ENCODE data around the gene MLLT3.

The MLLT3 gene

DNA sequence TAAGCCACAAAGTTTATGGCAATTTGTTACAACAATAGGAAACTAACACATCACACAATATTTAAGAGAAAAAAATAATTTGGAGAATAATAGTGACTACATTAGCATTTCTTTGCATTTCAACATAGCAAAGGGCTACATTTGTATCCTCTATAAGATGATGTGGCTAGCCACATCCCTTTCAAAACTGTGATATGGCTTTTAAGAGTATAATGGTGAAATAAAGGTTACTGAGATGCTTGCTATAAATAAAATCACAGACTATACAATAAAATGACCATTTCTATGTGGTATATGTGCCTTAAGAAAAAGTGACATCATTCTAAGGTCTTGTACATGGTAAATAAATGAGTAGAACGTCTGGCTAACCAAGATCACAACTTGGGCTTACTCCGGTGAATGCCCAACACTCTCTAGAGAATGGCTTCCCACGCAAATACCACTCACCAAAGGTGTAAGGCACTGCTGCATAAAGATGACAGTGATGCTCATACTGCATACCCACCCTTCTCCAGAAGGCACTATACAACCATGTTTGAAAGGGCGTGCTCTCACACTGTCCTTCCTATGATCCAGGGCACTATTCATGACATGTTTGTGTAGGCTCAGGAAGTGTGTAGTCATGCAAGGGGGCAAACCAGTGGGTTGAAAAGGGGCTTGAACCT lies 286.5 kb downstream of the MLLT3 start:
- no peak for DNase-seq (ENCODE audit: low read depth)

DNA sequence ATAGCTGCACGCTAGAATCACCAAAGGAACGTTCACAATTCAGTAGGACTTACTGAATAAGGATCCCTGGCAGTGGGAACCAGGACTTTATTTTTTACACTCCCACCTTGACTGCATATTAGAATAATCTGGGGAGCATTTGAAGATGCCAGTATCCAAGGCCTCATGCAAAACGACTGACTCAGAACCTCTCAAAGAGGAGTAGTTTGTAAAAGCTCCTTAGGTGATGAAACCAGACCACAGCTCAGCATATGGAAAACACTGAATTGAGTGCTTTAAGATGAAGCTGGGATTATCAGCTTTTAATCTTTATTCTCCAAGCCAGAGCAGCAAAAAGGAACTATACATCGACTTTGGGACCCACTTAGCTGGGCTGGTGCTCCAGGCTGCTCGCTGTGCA lies 288.3 kb downstream of the MLLT3 start:
- DNase-seq (ENCODE audit: low read depth) = no peak

DNA sequence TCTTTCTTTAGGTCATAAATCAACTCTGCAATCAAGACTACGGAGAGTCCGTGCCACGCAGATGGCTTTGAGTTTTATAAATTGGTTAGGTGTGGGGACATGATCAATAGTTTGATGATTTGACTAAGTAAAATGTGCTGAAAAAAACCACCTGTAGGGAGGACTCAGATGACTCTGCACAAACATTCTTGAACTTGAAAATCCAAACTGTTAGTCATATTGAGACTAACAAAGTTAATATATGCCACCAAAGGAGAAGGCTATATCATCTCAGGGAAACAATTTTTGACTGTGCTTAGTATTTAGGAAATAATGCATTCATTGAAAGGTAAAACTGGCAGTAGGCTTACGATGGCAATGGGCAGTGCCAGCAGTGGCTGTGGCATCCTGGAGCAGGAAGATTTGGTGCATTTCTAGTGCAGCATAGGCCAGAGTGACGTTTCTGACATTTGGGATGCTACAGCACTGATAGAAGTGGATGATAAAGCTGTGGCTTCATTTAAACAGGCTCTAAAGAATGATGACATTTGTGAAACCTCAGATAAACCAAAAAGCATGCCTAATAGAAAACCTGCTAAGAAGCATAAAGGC lies 291.1 kb downstream of the MLLT3 start:
- no peak for DNase-seq (ENCODE audit: low read depth)

DNA sequence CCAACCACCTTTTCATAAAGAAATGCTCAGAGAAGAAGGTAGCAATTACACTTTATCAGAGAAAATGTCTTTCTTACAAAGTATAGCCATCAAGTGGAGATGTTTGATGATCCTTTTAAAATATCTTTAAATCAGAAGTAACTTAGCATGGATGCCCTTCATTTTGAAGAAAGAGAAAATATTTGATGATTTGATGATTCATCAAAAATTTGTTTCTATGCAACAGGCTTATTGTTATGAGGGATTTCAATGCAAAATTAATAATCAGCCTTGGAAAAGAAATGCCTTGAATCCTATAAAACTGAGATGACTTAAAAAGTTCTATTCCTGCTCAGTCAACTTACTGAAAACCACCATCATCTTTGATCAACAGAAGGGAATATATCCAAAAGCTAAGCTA lies 291.6 kb downstream of the MLLT3 start:
- no peak for DNase-seq (ENCODE audit: low read depth)

DNA sequence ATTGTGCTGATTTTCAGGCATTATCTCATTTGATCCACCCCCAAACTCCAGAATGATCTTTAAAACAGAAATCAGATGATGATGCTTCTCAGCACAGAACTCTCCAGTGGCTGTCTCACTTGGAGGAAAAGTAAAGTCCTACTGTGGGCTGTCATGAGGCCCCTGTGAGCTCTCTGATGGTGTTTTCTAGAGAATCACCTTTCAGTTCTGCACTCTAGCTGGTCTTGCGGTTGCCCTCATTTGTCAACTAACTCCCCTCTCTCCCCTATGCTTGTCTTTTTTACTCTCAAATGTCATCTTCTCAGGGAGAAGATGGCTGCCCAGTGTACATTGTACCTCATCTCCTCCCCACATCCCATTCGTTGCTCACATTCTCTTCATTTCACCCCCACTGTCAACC lies 295.8 kb downstream of the MLLT3 start:
- DNase-seq (ENCODE audit: low read depth) = no peak

DNA sequence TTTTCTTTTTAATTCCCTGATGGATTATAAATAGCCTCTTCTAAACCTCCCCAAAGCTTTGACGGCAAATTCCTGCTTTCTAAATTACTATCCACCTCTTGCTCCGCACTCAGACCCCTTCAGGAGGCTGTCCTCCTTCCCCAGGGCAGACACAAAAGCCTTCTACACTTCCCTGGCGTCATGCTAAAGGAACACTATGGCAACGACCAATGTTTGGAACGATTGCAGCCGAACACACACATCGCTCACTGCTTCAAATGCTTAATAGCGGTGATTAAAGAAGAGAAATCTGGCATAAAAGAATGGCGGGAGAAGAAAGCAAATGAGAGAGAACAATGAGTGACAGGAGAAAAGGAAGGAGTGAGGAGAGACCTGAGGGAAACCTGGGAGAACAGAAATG lies 297.3 kb downstream of the MLLT3 start:
- DNase-seq (ENCODE audit: low read depth) = no peak

DNA sequence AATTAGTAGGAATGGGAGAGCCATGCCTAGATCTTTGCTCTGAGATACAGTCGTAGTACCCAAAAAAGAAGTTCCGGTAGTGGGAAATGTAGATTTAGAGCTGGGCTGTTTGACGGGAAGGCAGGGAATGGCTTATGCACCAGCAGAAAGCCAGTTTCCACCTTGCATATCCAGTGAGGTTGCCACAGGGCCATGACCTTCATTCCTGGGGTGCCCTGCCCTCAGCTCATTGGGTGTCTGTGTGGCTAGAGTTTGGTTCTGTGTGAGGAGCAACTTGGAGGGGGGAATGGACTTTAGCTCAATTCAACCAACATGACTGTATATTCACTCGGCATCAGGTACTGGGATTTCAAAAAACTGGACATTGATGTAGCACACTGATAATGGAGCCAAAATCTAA lies 300.1 kb downstream of the MLLT3 start:
- DNase-seq (ENCODE audit: low read depth) = no peak

DNA sequence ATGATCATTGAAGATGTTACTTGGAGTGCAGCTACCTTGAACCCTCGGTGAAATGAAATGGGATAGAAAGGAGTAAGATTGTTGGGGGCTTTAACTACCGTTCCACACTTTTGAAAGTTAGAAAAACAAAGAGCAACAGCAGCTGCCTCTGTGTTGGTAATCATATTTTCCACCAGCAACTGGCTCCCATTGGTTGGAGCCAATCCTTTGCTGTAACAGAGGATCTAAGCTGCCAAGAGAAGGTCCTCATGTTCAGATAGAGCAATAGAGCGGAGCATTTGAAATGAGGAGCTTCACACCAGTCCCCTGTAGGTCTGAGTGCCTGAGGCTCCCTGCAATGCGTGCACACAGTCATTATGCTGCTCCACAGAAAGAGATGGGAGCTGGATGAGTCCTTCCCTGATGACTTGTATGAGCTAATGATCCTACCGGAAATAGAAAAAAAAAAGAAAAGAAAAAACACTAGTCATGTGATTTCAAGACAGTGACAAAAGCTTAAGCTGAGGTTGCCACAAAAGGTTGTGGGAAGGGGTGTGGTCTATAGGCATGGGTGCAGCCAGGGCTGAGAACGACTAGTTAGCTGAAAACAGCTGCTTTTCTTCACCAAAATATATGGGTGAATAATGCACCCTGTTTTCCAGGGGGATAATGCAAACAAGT lies 300.7 kb downstream of the MLLT3 start:
- no peak for DNase-seq (ENCODE audit: low read depth)

DNA sequence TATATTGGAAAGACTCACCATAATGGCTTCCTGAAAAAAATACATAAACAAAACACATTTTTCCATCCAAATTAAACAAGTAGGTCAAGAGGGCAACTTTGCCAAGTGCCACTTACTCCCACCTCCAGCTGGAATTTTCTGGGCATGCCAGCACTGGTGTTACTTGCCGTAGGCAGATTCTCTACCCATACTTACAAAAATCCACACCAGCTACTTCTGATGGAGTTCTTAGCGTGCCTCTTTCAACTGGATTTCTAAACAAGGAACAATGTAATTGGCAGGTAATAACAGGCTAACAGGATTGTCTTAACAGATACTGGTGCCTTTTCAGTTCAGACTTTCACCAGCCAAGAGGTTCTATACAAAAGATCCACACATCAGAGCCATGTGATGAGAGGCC lies 301.4 kb downstream of the MLLT3 start:
- DNase-seq (ENCODE audit: low read depth) = no peak

DNA sequence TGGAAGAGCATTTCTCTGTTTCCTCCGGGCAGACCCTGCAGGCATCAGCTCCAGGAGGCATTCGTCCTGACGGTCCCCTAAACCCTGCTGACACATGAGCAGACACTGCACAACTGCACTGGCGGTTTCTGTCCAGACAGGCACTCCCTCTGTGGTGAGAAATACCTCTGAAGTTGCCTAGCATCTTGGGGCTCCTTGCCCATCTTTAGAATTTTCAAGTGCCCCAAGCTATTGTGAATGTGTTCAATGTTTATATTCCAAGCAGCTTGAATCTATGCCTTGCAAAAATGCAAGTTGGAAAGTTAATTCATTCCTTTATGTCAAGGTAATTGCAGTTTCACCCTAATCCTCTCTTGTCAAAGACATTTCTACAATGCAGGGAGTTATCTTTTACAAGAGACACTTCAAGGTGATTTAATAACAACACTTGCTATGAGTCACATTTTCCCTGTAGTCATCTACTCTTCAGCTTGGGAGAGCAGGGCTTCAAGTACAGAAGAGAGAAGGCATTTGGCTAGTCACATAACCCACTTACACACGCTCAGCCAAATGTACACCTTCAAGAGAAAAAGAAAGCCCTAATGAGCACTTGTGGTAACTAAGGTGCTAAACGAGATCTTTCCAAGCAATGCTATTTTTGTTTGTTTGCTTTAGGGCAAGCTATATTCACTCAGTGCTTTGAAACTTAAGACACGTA lies 302.5 kb downstream of the MLLT3 start:
- peak; percentile 68 for DNase-seq (ENCODE audit: low read depth)

DNA sequence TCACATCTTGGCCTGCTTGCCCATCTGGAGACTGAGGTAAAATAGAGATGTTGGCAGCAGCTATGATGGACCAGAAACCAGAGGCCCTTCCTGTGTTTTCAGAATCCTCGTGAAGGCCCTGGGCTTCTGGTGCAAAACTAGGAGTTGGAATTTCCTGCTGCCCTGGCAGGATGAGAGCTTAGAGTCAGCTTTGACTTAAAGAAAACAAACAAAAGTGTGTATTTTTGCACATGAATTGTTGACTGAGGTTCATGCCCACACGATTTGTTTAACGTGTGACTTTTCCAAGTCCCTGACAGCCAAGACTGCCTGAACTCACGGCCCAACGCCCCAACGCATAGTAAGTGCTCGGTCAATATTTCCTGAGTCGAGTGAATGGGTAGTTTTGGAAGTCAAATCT lies 303.1 kb downstream of the MLLT3 start:
- no peak for DNase-seq (ENCODE audit: low read depth)

DNA sequence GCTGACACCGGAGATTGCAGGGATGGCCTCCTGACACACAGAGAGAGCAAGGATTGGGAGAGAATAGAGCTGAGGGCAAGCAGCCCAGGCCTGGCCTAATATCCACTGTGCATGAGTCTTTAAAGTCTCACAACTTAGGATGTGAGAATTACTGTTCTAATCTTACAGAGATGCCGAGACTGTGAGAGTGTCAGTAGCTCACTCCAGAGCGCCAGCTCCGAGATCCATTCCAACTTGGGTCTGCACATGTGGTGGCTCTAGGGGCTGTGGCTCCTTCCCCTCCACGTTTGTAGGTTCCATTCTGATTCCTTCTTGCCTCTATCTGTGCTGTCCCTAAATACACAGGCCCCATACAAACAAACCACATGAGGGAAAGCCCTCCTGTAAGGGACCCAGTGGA lies 304.6 kb downstream of the MLLT3 start:
- DNase-seq (ENCODE audit: low read depth) = no peak

DNA sequence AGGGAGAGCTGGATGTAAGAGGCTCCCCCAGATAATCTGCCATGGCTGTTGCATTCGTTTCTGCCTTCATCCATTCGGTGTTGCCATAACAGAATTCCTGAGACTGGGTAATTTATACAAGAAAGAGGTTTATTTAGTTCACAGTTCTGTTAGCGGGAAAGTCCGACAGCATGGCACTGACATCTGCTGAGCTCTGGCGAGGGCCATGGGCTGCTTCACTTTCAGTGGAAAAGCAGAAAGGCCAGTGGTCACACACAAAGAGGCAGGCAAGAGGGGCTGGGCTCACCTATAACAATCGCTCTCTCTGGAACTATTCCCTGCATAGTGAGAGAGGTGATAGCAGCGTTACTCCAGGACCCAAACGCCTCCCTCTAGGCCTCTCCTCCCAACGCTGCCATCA lies 305.9 kb downstream of the MLLT3 start:
- no peak for DNase-seq (ENCODE audit: low read depth)

DNA sequence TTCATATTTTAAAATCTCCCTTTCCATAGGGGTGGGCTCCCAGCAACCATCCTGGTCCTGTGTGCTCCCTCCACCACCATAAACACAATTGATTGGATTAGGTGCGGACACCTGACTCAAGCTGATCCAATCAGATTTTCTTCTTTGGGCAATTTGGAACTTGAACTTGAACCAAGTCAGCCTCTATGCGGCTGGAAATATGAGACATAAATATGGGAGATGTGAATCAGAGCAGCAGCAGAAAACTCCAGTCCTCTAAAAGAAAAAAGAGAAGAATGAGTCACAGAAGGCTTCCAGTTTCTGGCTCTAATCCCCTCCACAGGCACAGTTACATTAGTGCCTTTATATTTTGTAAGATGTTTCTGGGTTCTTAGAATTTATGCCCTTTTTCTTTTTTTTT lies 306.6 kb downstream of the MLLT3 start:
- DNase-seq (ENCODE audit: low read depth) = peak; percentile 75

DNA sequence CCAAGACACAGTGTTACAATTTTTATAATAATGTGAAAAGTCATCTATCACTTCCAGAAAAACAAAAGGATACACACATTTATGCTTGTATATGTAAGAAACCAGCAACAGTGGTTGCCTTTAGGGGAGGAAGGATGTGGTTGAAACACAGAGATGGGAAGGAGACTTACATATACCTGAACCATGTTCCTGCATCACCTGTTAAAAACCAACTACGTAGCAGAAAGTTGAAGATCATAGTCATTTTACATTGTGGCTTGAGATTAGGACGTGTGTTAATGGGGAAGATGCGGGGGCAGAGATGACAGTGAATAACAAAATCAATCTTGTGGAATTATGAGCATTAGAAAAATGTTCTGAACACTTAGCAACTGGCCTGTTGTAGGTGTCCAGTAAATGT lies 307.3 kb downstream of the MLLT3 start:
- no peak for DNase-seq (ENCODE audit: low read depth)

DNA sequence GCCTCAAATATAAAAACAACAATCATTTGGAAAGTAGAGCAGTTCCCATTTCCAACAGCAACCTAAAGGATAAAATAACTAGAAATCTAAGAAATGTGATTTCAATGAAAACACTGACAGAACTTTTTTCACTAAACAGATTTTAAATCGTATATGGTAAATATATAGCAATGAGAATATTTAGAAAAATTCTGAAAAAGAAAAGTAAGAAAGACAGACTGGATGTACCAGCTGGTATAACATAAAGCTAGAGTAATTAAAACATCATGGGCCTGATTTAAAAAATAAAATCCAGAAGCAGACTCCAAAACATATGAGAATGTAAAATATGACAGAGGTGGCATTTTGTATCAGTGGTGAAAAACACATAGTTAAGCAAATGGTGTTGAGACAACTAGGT lies 308.9 kb downstream of the MLLT3 start:
- no peak for DNase-seq (ENCODE audit: low read depth)

DNA sequence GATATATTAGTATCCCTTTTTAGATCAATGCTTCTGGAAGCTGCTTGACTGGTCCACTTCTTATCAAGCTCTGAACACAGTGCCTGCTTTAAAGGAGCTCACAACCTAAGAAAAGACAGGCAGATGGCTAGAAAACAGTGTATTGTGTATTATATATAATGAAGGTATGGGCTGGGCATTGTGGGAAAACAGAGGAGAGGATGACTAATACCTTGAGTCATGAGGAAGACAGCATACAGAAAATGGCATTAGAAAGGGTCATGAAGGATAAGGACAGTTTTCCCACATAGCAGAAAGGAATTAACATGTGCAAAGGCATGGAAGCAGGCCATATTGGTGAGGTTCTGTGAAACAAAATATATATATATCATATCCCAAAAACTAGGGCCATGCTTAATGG lies 309.6 kb downstream of the MLLT3 start:
- DNase-seq (ENCODE audit: low read depth) = no peak

DNA sequence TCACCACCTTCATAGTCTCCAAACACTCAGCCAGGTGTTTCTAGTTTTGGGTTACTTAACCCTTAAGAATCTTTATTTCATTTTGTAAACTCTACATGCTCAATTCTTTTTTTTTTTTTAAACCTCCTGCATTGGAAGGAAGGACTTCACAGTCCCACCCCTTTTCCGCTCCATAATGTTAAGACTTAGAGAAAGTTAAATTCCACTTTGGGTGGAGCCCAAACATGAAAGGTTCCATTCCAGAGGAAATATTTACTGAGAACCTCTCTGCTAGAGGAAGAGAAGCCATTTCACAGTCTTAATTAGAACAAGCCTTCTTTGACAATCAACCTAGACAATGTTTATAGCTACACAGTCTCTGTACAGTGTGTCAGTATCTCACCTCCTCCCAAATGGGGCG lies 312.3 kb downstream of the MLLT3 start:
- DNase-seq (ENCODE audit: low read depth) = no peak

DNA sequence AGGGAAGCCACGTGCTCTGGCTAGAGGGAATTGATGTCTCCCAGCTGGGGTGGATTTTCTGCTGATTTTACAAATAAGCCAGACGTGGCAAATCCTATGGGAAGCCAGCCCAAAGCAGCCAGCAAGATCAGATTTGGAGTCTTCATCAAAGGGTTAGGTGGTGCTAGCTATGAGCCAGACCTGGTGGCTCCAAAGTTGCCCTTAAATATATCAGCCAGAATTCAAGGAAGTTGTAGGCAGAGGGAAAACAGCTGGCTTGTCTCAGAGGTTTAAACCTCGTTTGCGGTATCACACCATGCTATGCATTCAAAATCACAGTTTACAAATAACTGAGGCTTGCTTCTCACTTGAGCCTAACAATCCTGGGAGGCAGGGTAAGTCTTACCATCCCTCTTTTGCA lies 313.2 kb downstream of the MLLT3 start:
- no peak for DNase-seq (ENCODE audit: low read depth)

DNA sequence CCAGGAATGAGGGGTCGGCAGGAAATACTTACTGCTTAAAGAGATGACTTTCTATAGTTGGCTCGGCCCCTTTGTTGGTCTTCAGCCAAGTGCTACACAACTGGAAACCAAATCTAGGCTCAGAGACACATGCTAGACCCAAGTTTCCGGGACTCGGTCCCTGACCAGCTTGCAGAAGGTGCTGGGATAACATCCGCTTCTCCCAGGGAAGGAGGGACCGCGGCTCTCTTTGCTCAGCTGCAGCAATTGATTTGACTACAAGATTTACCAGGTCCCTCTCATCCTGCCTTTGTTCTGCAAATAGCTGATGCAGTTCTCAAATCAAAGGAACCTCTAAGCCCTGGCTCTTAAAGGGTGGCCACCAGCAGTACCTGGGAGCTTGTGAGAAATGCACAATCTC lies 314.7 kb downstream of the MLLT3 start:
- DNase-seq (ENCODE audit: low read depth) = no peak

DNA sequence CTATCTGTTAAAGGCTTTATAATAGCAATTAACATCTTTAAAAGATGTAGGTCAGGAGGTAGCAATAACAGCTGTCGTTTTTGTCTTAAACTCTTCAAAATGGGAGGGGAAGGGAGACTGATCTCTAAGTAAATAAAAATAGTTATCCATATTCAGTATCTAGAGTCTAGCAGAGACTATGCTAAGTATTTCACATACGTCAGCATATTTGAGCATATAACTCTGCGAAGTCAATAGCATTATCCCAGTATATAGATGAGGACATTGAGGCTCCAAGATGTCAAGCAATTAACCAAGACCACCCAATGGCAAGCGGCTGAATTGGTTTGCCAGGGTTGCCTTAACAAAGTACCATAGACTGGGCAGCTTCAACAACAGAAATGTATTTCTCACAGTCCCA lies 316.8 kb downstream of the MLLT3 start:
- no peak for DNase-seq (ENCODE audit: low read depth)

DNA sequence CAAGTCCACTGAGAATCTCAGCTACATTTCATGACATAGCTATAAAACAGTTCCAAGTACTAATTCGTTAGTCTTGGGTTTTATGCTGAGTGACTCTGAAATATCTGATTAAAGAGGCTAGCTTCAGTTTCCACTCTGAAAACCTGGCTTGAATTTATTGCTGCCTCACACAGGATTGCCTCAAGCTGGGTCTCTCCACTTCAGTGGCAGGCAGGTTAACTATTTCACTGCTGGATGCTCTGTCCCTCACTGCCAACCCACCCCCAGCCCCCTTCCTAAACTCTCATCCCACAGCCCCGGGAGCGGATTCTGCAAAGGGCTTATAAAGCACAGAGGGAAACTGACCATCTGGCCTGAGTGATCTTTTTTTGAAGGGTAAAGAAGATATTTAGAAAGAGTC lies 318.3 kb downstream of the MLLT3 start:
- DNase-seq (ENCODE audit: low read depth) = no peak

DNA sequence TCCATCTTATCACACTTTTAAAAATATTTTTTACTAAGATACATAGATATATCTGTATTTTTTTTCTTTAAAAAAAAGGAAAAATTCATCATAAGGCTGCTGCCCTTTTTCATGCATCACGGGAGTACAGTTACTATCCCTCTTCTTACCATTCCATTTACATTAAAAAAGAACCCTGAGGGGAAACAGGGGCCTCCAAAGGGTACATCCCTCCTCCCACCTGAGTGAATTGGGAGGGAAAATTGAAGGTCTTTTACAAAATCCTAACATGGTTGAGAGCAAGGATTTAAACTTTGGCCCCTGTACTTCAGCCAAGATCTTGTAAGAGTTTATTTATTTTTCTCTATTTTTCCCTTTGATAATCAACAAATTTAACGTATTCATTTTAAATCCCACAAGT lies 319.2 kb downstream of the MLLT3 start:
- DNase-seq (ENCODE audit: low read depth) = no peak
